ENCODE results near the gene PCCA.
"Not testable (repeated sequence)": the region's sequence is repeated elsewhere in the genome, so short reads cannot be mapped to it uniquely, and the experiment has no call there.

Gene PCCA

GRCh38 chr13:100561599-100562204 lies 472.8 kb downstream of the PCCA start:
- H3K4me3 ChIP-seq (ENCODE audit: low read depth, low read length) = no peak overlapping the region

DNA sequence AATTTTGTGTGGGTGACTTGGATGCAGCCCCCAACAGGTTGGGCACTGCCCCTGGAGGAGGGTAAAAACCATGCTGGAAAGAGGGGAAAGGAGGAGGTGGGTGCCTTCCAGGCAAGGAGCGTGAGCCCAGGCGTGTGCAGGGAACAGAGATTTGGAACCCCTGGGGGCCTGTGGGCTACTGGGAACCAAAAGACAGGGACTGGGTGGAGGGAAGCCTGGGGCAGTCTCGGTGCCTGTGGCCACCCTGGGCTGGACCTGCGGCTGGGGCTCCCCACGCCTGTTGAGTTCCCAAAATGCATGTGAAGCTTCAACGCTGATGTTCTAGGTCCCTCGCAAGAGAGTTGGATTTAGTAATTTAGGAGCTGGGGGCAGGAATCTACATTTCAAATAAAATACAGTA lies 474.9 kb downstream of the PCCA start:
- H3K4me3 ChIP-seq (ENCODE audit: low read depth, low read length) = no peak overlapping the region

DNA sequence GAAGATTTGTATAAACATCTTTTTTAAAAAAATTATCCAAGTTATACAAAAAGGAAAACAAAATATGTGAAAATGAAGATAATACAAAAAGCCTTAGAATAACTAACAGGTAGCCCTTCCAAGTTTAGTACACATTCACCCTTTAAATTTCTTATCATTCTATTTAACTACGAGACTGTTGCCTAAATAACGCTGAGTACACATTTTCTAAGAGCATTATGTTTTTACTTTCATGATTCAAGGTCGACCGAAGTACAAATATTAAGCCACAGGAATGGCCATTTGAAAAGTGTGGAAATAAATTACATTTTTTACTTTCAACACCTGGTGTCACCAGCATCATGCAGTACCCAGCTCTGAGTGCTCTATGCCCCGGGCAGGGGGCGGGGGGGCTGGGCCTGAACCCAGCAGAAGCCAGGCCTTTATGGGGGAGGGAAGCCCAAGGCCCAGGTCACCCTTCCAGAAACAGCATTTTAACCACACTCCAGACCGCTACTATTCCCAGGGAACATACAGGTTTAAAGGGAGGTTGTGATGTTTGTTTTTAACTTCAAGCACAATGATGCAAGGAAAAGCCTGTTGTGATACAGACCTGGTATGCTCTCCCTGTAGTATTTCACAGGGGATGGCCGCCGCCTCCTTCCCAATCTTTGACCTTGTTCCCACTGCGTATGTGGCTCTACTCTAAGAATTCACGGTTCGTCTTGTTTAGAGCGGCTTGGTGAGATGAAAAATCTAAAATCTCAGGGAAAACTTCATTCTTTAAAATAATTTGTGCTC lies 475.7 kb downstream of the PCCA start:
- H3K4me3 ChIP-seq (ENCODE audit: low read depth, low read length) = no peak overlapping the region

DNA sequence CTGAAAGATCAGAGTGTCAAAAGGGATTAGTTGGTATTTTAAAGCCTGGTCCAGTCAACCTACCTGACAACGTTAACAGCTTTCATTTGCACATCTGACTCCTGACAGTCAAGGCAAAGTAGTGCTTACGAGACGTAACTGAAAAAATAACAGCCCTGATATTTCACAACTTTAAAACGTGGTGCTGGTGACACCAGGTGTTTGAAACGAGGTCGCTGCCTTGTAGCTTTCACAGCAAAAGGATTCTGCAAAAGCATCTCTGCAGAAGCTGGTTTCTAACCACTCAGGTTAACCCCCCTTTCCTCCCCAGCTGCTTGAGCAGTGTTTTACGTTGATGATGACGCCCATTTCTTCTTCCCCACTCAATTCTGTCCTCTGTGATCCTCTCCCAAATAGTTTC lies 476.4 kb downstream of the PCCA start:
- H3K4me3 ChIP-seq (ENCODE audit: low read depth, low read length) = no peak overlapping the region

- H3K4me3 ChIP-seq (ENCODE audit: low read depth, low read length) = no peak overlapping the region
These were observed 477.6 kb downstream of the PCCA start for GRCh38 chr13:100566543-100566942.

DNA sequence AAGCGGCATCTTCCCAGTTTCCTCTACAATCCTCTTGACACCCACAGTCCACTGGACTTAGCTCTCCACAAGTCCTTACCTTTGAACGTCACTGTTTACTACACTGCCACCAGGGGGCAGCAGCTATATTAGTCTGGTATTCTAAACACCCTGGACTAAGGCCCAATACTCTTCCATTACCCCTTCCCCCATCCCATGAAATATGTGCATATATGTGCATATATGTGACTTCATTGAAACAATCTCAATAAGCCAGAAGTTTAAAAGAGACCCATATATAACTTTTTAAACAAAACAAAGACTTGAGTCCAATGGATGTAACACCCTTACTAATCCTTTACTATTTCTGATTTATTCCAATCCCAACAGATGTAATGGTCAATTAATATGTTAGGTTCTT lies 484.2 kb downstream of the PCCA start:
- no peak overlapping the region for H3K4me3 ChIP-seq (ENCODE audit: low read depth, low read length)

DNA sequence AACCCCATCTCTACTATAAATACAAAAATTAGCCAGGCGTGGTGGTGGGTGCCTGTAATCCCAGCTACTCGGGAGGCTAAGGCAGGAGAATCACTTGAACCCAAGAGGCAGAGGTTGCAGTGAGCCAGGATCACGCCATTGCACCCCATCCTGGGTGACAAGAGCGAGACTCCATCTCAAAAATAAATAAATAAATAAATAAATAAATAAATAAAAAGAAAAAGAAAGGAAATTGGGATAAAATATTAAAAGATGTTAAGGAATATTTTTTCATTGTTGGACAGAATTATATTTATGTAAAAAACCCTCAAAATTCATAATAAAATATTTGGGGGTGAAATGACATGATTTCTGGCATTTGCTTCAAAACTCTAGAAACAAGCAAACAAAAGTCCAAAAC lies 488.3 kb downstream of the PCCA start:
- H3K4me3 ChIP-seq (ENCODE audit: low read depth, low read length) = not testable (repeated sequence)

Measured in iPS-11a (cell line).